HepG2 (cell line): ENCODE data around the gene ANKAR. TPM values are rescaled to one million over a fixed set of nuclear protein-coding genes. Genes with fewer than 3 reads are reported as not detected.

ENCODE experiments used
- ATAC-seq: fragments of 200-7000 bp; cut with Tn5 transposase; 3 replicates; pipeline ENCODE4 v1.9.1; 2020; ENCODE audit warnings: mild to moderate bottlenecking, moderate library complexity
- BruUV-seq: library from RNA; stranded (reverse); fragments of 400-500 nt; replicated peaks from 2 replicates; lab custom pipeline; 2021; lab: Mats Ljungman, UMichigan
- CTCF ChIA-PET: fragments of 300-600 bp; formaldehyde crosslinking; extraction: SDS; loops from one replicate; lab custom pipeline; 2021; ENCODE audit warnings: low total read pairs, inconsistent platforms, low intra/inter-chr PET ratio; lab: Yijun Ruan, JAX
- POLR2A ChIA-PET: fragments of 350-600 bp; sonication (Branson Sonifier 250); formaldehyde crosslinking; loops from one replicate; lab custom pipeline; 2020; ENCODE audit warnings: antibody characterized with exemption, inconsistent platforms; lab: Yijun Ruan, JAX
- DNase-seq: peaks from one replicate; pipeline ENCODE4 v3.0.0-alpha.2; 2015; ENCODE audit warnings: low spot score
- FAIRE-seq: peaks from 3 replicates; lab custom pipeline; 2011; peaks lifted over from hg19 to GRCh38; lab: Jason Lieb, UNC
- H2AFZ ChIP-seq: one replicate; pipeline ENCODE4 v1.6.1; 2011; ENCODE audit warnings: low read length, inconsistent platforms
- H3K27ac ChIP-seq: fragments of 300-600 bp; 3 replicates; pipeline ENCODE4 v1.8.0; 2011; ENCODE audit warnings: mixed run types, mild to moderate bottlenecking, mixed read lengths, low read length, inconsistent platforms; ENCODE audit not compliant: insufficient read depth; ENCODE audit errors: extremely low read length
- H3K27me3 ChIP-seq, 2 experiments: fragments of 200-600 bp in 1 of 2; 2 replicates in 1 of 2; 3 replicates in 1 of 2; pipeline versions ENCODE4 v1.6.0 to v1.8.0; 2011; ENCODE audit warnings: low read length in 2 of 2, mild to moderate bottlenecking in 2 of 2, moderate library complexity in 2 of 2, inconsistent platforms in 1 of 2; ENCODE audit not compliant: insufficient read depth in 2 of 2, control insufficient read depth in 1 of 2
- H3K36me3 ChIP-seq, 2 experiments: fragments of 200-600 bp in 1 of 2; replicated peaks in 1 of 2; 2 replicates in 1 of 2; 3 replicates in 1 of 2; pipeline versions ENCODE4 v1.5.1 to v1.8.0; 2011; ENCODE audit warnings: low read length in 2 of 2, inconsistent platforms in 1 of 2; ENCODE audit not compliant: insufficient read depth in 2 of 2, control insufficient read depth in 1 of 2
- H3K4me1 ChIP-seq: 2 replicates; pipeline ENCODE4 v1.5.1; 2012; ENCODE audit warnings: low read length, inconsistent platforms; ENCODE audit not compliant: insufficient read depth
- H3K4me2 ChIP-seq: 2 replicates; pipeline ENCODE4 v1.6.0; 2011; ENCODE audit warnings: low read depth, low read length, inconsistent platforms
- H3K4me3 ChIP-seq, 3 experiments: fragments of 200-600 bp in 1 of 3; sonication (generic), shearing (Covaris generic) in 1 of 3; replicated peaks in 1 of 3; 2 replicates each; pipeline ENCODE4 v1.5.1; 2011 to 2016; ENCODE audit warnings: low read length in 3 of 3, inconsistent platforms in 2 of 3, low read depth in 2 of 3, mild to moderate bottlenecking in 2 of 3, control low read depth in 1 of 3, mixed read lengths in 1 of 3; ENCODE audit not compliant: insufficient read depth in 1 of 3
- H3K79me2 ChIP-seq: one replicate; pipeline ENCODE4 v1.6.1; 2011; ENCODE audit warnings: low read length, inconsistent platforms; ENCODE audit not compliant: insufficient read depth
- H3K9ac ChIP-seq: 2 replicates; pipeline ENCODE4 v1.6.0; 2011; ENCODE audit warnings: mild to moderate bottlenecking, low read depth, low read length, inconsistent platforms; ENCODE audit not compliant: insufficient read depth
- H3K9me3 ChIP-seq: 2 replicates; pipeline ENCODE4 v1.5.1; 2012; ENCODE audit warnings: mild to moderate bottlenecking, low read length
- H4K20me1 ChIP-seq: 2 replicates; pipeline ENCODE4 v1.6.0; 2011; ENCODE audit warnings: inconsistent platforms, mild to moderate bottlenecking, low read length, moderate library complexity; ENCODE audit not compliant: insufficient read depth
- AGO2 ChIP-seq: fragments of 200-400 bp; formaldehyde crosslinking; optimal IDR thresholded peaks from 2 replicates; pipeline ENCODE3; 2017; ENCODE audit warnings: mild to moderate bottlenecking, low read depth, low read length, moderate library complexity
- BATF2 ChIP-seq: sonication (generic); formaldehyde crosslinking; IDR thresholded peaks from 2 replicates; pipeline ENCODE4 v1.8.0; 2022; ENCODE audit warnings: mild to moderate bottlenecking, missing genetic modification reagents, moderate library complexity
- CREBL2 ChIP-seq: sonication (generic); formaldehyde crosslinking; IDR thresholded peaks from 2 replicates; pipeline ENCODE4 v1.8.1; 2023; ENCODE audit warnings: missing genetic modification reagents, mild to moderate bottlenecking, borderline replicate concordance
- DMTF1 ChIP-seq: sonication (generic); formaldehyde crosslinking; IDR thresholded peaks from 2 replicates; pipeline ENCODE4 v1.4.0; 2020; ENCODE audit warnings: mild to moderate bottlenecking, missing genetic modification reagents
- DZIP1 ChIP-seq: sonication (generic); formaldehyde crosslinking; IDR thresholded peaks from 2 replicates; pipeline ENCODE4 v1.5.0; 2020; ENCODE audit warnings: mild to moderate bottlenecking, missing genetic modification reagents
- FOXP1 ChIP-seq, 2 experiments: fragments of 450-650 bp in 1 of 2; IDR thresholded peaks; 2 replicates each; pipeline ENCODE4 v1.6.1; 2017 to 2018; ENCODE audit warnings: antibody characterized with exemption in 1 of 2
- HBP1 ChIP-seq: IDR thresholded peaks from 2 replicates; pipeline ENCODE4 v1.6.1; 2016; ENCODE audit warnings: low read depth, control low read depth
- MEIS1 ChIP-seq: sonication (generic); formaldehyde crosslinking; IDR thresholded peaks from 2 replicates; pipeline ENCODE4 v1.9.0; 2021; ENCODE audit warnings: mild to moderate bottlenecking, missing genetic modification reagents, moderate library complexity, borderline replicate concordance
- MXI1 ChIP-seq: IDR thresholded peaks from 3 replicates; pipeline ENCODE4 v1.6.1; 2012; ENCODE audit warnings: low read depth, low read length, inconsistent platforms, borderline replicate concordance
- RCOR2 ChIP-seq: IDR thresholded peaks from 2 replicates; pipeline ENCODE4 v1.6.1; 2016; ENCODE audit warnings: missing biosample characterization, missing genetic modification reagents
- RFX1 ChIP-seq: fragments of 450-650 bp; IDR thresholded peaks from 2 replicates; pipeline ENCODE4 v1.6.1; 2017
- SRY ChIP-seq: sonication (generic); formaldehyde crosslinking; IDR thresholded peaks from 2 replicates; pipeline ENCODE4 v1.8.0; 2022; ENCODE audit warnings: mild to moderate bottlenecking, missing genetic modification reagents
- ZFP36L1 ChIP-seq: sonication (generic); formaldehyde crosslinking; IDR thresholded peaks from 2 replicates; pipeline ENCODE4 v1.8.0; 2022; ENCODE audit warnings: mild to moderate bottlenecking, missing genetic modification reagents, moderate library complexity
- ZNF207 ChIP-seq: fragments of 450-650 bp; IDR thresholded peaks from 2 replicates; pipeline ENCODE4 v1.6.1; 2016; ENCODE audit warnings: antibody characterized with exemption, borderline replicate concordance
- ZNF350 ChIP-seq: sonication (generic); formaldehyde crosslinking; IDR thresholded peaks from 2 replicates; pipeline ENCODE4 v1.4.0; 2020; ENCODE audit warnings: mild to moderate bottlenecking, low read depth, missing genetic modification reagents, borderline replicate concordance
- ZNF382 ChIP-seq: sonication (generic); formaldehyde crosslinking; IDR thresholded peaks from 2 replicates; pipeline ENCODE4 v1.5.0; 2020; ENCODE audit warnings: missing genetic modification reagents, mild to moderate bottlenecking, borderline replicate concordance
- ZNF652 ChIP-seq: IDR thresholded peaks from 2 replicates; pipeline ENCODE4 v1.6.1; 2016; ENCODE audit warnings: low read depth, borderline replicate concordance
- ZNF749 ChIP-seq: sonication (generic); formaldehyde crosslinking; IDR thresholded peaks from 2 replicates; pipeline ENCODE4 v1.8.0; 2022; ENCODE audit warnings: mild to moderate bottlenecking, missing genetic modification reagents, moderate library complexity, borderline replicate concordance
- whole genome bisulfite sequencing: methylation state at CpG from one replicate; pipeline ENCODE4 v1.1.6; 2017; ENCODE audit warnings: low lambda C conversion rate; 5-methylcytosine and 5-hydroxymethylcytosine counted together
- in situ Hi-C: cut with HindIII; loops from 2 replicates; pipeline ENCODE4 v1.10.0; 2017; ENCODE audit warnings: low pct_unique_long_range_greater_than_20kb; ENCODE audit not compliant: extremely low pct_ligation_motif_present
- intact Hi-C: fragments of 100-400 bp; cut with micrococcal nuclease; formaldehyde crosslinking; loops from one replicate; pipeline ENCODE4 v1.10.0; 2022; ENCODE audit not compliant: unreplicated experiment
- polyA plus RNA-seq, 8 experiments: library from polyadenylated mRNA; depleted of rRNA in 3 of 8; stranded (reverse) in 7 of 8; unstranded in 1 of 8; fragments of >200 nt; fragmentation: Illumina TruSeq in 4 of 8; extraction: Trizol in 4 of 8; gene quantifications; 2 replicates each; pipeline versions ENCODE4 v1.2.1 to v1.2.3, GENCODE V29; 2011 to 2016; ENCODE audit warnings: low read depth in 4 of 8, missing spikeins in 1 of 8, mixed read lengths in 1 of 8; ENCODE audit not compliant: insufficient read depth in 1 of 8
- total RNA-seq, 5 experiments: library from RNA; depleted of rRNA; stranded (reverse); fragments of >200 nt; fragmentation: Illumina TruSeq; extraction: Trizol; gene quantifications; 2 replicates each; pipeline ENCODE4 v1.2.3, GENCODE V29; 2016; ENCODE audit warnings: low read depth in 1 of 5

Gene ANKAR
- total and polyA plus RNA-seq, 2 of the 13 experiments (the other 11 are each of a cell fraction or from before 2014, with no cell fraction given): 3.6 to 5.0 TPM

- H3K27ac ChIP-seq: no peak overlapping the region
- 85% methylated on average over 2 of the region's 2 CpGs for WGBS
- no peaks in the 10 kb centered on the region for H4K20me1 ChIP-seq
- no peak for DNase-seq
- H3K9me3 ChIP-seq: no peaks in the 10 kb centered on the region
- POLR2A ChIA-PET: no interaction called here
- no peak overlapping the region for H3K9ac ChIP-seq
- H2AFZ ChIP-seq: no peak overlapping the region
- H3K36me3 ChIP-seq: no peaks in the 10 kb centered on the region; a peak in 1 of 5 replicates
- H3K4me1 ChIP-seq: no peaks in the 10 kb centered on the region
- no peaks in the 10 kb centered on the region for H3K27me3 ChIP-seq
- no peak; the same call in 2 of the 3 replicates for ATAC-seq
- CTCF ChIA-PET: no interaction called here
- in situ Hi-C loops (no loop called here), intact Hi-C loops (no loop called here)
- H3K4me3 ChIP-seq: no peak overlapping the region
- FAIRE-seq: no peak
- H3K4me2 ChIP-seq: no peak overlapping the region
- no TSS peak for BruUV-seq
- H3K79me2 ChIP-seq: no peaks in the 10 kb centered on the region
- no peak for TF ChIP-seq FOXP1 (IDR thresholded peaks at IDR 0.05)
- no peak for TF ChIP-seq FOXP1 (CRISPR knock-in tag; IDR thresholded peaks at IDR 0.05)
- no peak for TF ChIP-seq ZNF652 (CRISPR knock-in tag)
- TF ChIP-seq DZIP1 (CRISPR knock-in tag): no peak
- no peak for TF ChIP-seq ZNF350 (CRISPR knock-in tag)
- TF ChIP-seq ZFP36L1 (CRISPR knock-in tag): no peak
- no peak for TF ChIP-seq DMTF1
- TF ChIP-seq HBP1 (CRISPR knock-in tag): no peak
- TF ChIP-seq BATF2 (CRISPR knock-in tag): no peak
- TF ChIP-seq ZNF207: no peak
- no peak for TF ChIP-seq ZNF382 (CRISPR knock-in tag)
- no peak for TF ChIP-seq SRY (CRISPR knock-in tag)
- no peak for TF ChIP-seq MEIS1 (CRISPR knock-in tag)
- TF ChIP-seq RCOR2 (CRISPR knock-in tag): no peak
- TF ChIP-seq CREBL2: no peak
- TF ChIP-seq ZNF749 (CRISPR knock-in tag): no peak
- TF ChIP-seq RFX1: no peak
- no peak for TF ChIP-seq MXI1
- no peak for TF ChIP-seq AGO2
Measured at GRCh38 chr2:189685540-189686229, 11.2 kb downstream of the ANKAR start.
